Measurements from ENCODE around the gene SPATA16.

DNA sequence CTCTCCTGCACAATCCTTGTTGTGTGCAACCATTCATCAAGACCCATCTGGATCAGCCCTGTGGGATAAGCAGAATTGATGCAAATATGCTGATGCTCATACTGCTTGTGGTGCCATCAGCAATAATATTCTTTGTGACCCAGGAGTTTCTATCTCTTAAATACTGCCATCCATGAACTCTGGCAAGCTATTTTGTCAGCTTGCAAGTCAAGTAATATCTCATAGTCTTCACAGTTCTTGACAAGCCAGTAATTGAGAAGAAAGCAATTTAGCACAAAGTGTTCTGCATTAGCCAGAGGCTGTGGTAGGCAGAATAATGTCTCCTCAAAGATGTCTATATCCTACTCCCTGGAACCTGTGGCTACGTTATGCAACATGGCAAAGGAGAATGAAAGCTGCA lies 49.0 kb downstream of the SPATA16 start:
- TF ChIP-seq, protein P1, sequence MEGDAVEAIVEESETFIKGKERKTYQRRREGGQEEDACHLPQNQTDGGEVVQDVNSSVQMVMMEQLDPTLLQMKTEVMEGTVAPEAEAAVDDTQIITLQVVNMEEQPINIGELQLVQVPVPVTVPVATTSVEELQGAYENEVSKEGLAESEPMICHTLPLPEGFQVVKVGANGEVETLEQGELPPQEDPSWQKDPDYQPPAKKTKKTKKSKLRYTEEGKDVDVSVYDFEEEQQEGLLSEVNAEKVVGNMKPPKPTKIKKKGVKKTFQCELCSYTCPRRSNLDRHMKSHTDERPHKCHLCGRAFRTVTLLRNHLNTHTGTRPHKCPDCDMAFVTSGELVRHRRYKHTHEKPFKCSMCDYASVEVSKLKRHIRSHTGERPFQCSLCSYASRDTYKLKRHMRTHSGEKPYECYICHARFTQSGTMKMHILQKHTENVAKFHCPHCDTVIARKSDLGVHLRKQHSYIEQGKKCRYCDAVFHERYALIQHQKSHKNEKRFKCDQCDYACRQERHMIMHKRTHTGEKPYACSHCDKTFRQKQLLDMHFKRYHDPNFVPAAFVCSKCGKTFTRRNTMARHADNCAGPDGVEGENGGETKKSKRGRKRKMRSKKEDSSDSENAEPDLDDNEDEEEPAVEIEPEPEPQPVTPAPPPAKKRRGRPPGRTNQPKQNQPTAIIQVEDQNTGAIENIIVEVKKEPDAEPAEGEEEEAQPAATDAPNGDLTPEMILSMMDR (IDR thresholded peaks at IDR 0.05): no peak
- TF ChIP-seq POLR2A (IDR thresholded peaks at IDR 0.05): no peak
- no peak for TF ChIP-seq POLR2AphosphoS5 (IDR thresholded peaks at IDR 0.05)

All from suprapubic skin (tissue), 4 donors.